Mammary epithelial cell (primary cell): ENCODE results near the gene TRHDE.

Source experiments
- CTCF ChIP-seq, 2 donors: IDR thresholded peaks in 1 of 2; conservative IDR thresholded peaks in 1 of 2; 2 replicates each; pipeline ENCODE4 v1.5.1; 2011 to 2012; ENCODE audit warnings: inconsistent platforms in 2 of 2, low read length in 2 of 2, mild to moderate bottlenecking in 2 of 2, control low read depth in 1 of 2, low read depth in 1 of 2; ENCODE audit not compliant: insufficient read depth in 1 of 2; ENCODE audit errors: extremely low read depth in 1 of 2
- EZH2 ChIP-seq: IDR thresholded peaks from 2 replicates; pipeline ENCODE4 v1.6.1; 2012; ENCODE audit warnings: low read length, inconsistent platforms, borderline replicate concordance

- no peak for TF ChIP-seq EZH2
- no peak for TF ChIP-seq CTCF (conservative IDR thresholded peaks at IDR 0.05 in 1 of 2, IDR thresholded peaks at IDR 0.05 in 1 of 2; ENCODE audit: extremely low read depth in 1 of 2, insufficient read depth in 1 of 2, low read depth in 1 of 2, low read length in 2 of 2)
These were observed 420.2 kb downstream of the TRHDE start for GRCh38 chr12:72692338-72692737.
